ENCODE results near the gene DNAJA4.

DNA sequence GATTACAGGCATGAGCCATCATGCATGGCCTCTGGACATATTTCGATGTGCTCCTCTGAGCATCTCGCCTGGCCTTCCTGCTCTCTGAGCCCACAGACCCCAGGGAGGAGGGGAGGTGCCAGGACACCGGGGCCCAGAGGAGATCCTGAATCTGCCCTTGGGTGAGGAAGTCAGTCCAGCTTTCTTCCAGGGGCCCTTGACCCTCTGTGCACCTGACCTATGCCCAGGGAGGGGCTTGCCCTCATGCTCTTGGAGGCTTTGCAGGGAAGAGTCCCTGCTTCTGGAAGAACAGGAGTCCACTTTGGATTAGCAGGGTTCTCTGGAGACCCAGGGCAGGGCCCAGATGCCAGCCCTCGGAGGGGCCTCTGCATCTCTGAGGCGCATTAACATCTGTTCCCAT lies 31.4 kb upstream of the DNAJA4 start:
- no peak for TF ChIP-seq EZH2 (IDR thresholded peaks at IDR 0.05; ENCODE audit: borderline replicate concordance, low read length)
- TF ChIP-seq, protein P1, sequence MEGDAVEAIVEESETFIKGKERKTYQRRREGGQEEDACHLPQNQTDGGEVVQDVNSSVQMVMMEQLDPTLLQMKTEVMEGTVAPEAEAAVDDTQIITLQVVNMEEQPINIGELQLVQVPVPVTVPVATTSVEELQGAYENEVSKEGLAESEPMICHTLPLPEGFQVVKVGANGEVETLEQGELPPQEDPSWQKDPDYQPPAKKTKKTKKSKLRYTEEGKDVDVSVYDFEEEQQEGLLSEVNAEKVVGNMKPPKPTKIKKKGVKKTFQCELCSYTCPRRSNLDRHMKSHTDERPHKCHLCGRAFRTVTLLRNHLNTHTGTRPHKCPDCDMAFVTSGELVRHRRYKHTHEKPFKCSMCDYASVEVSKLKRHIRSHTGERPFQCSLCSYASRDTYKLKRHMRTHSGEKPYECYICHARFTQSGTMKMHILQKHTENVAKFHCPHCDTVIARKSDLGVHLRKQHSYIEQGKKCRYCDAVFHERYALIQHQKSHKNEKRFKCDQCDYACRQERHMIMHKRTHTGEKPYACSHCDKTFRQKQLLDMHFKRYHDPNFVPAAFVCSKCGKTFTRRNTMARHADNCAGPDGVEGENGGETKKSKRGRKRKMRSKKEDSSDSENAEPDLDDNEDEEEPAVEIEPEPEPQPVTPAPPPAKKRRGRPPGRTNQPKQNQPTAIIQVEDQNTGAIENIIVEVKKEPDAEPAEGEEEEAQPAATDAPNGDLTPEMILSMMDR (IDR thresholded peaks at IDR 0.05; ENCODE audit: low read length): no peak

Data from OCI-LY1 (cell line).